IPS DF 6.9 (cell line): Measurements from ENCODE around the gene AHDC1.
A peak's percentile ranks its signal among the peaks of the same experiment; 100 is the strongest.

Source experiments
- DNase-seq: peaks from one replicate; pipeline ENCODE4 v3.0.0-alpha.2; 2013; ENCODE audit warnings: low read depth, low spot score
- H3K27ac ChIP-seq: one replicate; pipeline ENCODE4 v1.5.1; 2013; ENCODE audit warnings: low read length, control low read depth
- H3K27me3 ChIP-seq: 2 replicates; pipeline ENCODE4 v1.6.1; 2013; ENCODE audit warnings: mild to moderate bottlenecking, low read length; ENCODE audit not compliant: control insufficient read depth, insufficient read depth
- H3K36me3 ChIP-seq: 2 replicates; pipeline ENCODE4 v1.6.1; 2013; ENCODE audit warnings: low read length; ENCODE audit not compliant: control insufficient read depth, insufficient read depth
- H3K4me1 ChIP-seq: 2 replicates; pipeline ENCODE4 v1.6.1; 2013; ENCODE audit warnings: low read length; ENCODE audit not compliant: control insufficient read depth, insufficient read depth
- H3K4me3 ChIP-seq: 2 replicates; pipeline ENCODE4 v1.5.1; 2013; ENCODE audit warnings: mild to moderate bottlenecking, low read length
- H3K9me3 ChIP-seq: 2 replicates; pipeline ENCODE4 v1.6.1; 2013; ENCODE audit warnings: low read length, inconsistent platforms; ENCODE audit not compliant: control insufficient read depth, insufficient read depth
- WGBS: extraction: QIAGEN DNeasy Blood & Tissue Kit; methylation state at CpG from one replicate; pipeline ENCODE4 v1.1.7; 2013; ENCODE audit warnings: mixed read lengths, missing lambda C conversion rate; ENCODE audit not compliant: insufficient read length, insufficient coverage; 5-methylcytosine and 5-hydroxymethylcytosine counted together

Gene AHDC1

GRCh38 chr1:27574871-27575831, 28.8 kb downstream of the AHDC1 start:
- DNase-seq = no peak
- H3K27ac ChIP-seq = no peak overlapping the region
- H3K4me1 ChIP-seq = peaks cover 28% of the 10 kb centered on the region

GRCh38 chr1:27574001-27574781, 29.8 kb downstream of the AHDC1 start:
- Histone ChIP-seq H3K9me3 (no peaks in the 10 kb centered on the region), H3K4me3 (no peak overlapping the region), H3K4me1 (peaks cover 35% of the 10 kb centered on the region), H3K27ac (no peak overlapping the region), H3K27me3 (no peaks in the 10 kb centered on the region), H3K36me3 (no peaks in the 10 kb centered on the region)
- no CpG with 5 or more reads among the region's 8 CpGs for WGBS
- no peak for DNase-seq

More at GRCh38 chr1:27574871-27575831, 28.8 kb downstream of the AHDC1 start:
- Histone ChIP-seq H3K27me3 (no peaks in the 10 kb centered on the region), H3K36me3 (no peaks in the 10 kb centered on the region), H3K9me3 (no peaks in the 10 kb centered on the region), H3K4me3 (peak overlapping the region; percentile 53; the same call in 1 of the 2 replicates)
- WGBS = no CpG with 5 or more reads among the region's 83 CpGs

- no peaks in the 10 kb centered on the region for H3K27me3 ChIP-seq
- H3K4me3 ChIP-seq = no peak overlapping the region
- no peaks in the 10 kb centered on the region for H3K36me3 ChIP-seq
- peaks cover 41% of the 10 kb centered on the region for H3K4me1 ChIP-seq
- no peak for DNase-seq
- no peak overlapping the region for H3K27ac ChIP-seq
- no CpG with 5 or more reads among the region's 14 CpGs for WGBS
- H3K9me3 ChIP-seq = no peaks in the 10 kb centered on the region
Measured at GRCh38 chr1:27572679-27573426, 31.1 kb downstream of the AHDC1 start.

DNA sequence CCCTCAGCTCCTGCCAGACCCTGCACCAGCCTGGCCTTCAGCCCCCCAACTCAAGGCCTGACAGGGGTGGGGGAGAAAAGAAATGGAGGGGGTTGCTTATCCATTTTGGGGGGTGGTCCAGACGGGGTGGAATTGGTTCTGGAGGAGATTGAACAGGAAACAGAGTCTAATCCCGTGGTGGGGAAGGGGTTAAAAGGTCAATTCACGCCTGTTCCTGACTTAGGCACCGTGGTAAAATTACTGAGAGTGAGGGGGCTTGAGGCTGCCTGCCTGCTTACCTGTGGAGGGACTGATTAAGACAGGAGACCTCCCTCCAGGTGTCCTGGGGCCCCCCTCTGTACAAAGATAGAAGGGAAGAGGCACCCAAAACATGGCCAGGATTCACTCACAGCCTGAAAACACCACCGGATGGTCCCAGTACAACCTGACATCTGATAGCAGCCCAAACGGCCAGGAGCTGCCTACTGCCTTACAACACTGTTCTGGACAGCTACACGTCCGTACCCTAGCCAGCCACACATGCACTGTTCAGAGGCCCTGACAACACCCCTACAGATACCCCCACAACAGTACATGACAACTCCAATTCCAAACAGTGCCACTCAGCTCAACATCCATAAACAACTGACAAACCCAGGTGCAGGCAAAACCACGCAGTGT, 31.8 kb downstream of the AHDC1 start:
- H3K4me3 ChIP-seq = no peak overlapping the region
- no peaks in the 10 kb centered on the region for H3K36me3 ChIP-seq
- H3K27ac ChIP-seq = no peak overlapping the region
- H3K4me1 ChIP-seq = peaks cover 43% of the 10 kb centered on the region
- DNase-seq = no peak
- no CpG with 5 or more reads among the region's 9 CpGs for WGBS
- H3K27me3 ChIP-seq = no peaks in the 10 kb centered on the region
- no peaks in the 10 kb centered on the region for H3K9me3 ChIP-seq

- H3K4me1 ChIP-seq = peaks cover 44% of the 10 kb centered on the region
- no CpG with 5 or more reads among the region's 18 CpGs for WGBS
- no peak for DNase-seq
- H3K27ac ChIP-seq = peak overlapping the region; percentile 17
- H3K9me3 ChIP-seq = no peaks in the 10 kb centered on the region
- no peak overlapping the region for H3K4me3 ChIP-seq
- H3K36me3 ChIP-seq = no peaks in the 10 kb centered on the region
- no peaks in the 10 kb centered on the region for H3K27me3 ChIP-seq
Measured at GRCh38 chr1:27571439-27572018, 32.4 kb downstream of the AHDC1 start.

DNA sequence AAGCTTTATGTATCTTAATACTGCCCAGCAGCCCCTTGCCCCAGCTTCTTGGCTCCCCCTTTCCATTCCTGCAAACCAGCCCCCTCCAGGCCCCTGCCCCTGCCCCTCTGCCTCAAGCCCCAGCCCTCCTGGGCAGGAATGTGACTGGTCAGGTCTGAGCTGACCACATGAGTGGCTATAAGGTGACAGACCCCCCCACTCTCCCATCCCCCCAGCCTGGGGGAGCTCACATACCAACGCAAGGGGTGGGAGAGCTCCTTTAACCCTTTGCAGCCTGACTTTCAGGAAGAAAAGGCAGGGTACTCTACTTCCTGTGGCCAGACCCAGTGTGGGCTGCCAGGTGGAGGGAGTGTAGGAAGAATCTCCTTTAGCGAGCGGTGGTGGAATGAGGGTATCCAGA, 33.2 kb downstream of the AHDC1 start:
- peaks cover 44% of the 10 kb centered on the region for H3K4me1 ChIP-seq
- H3K36me3 ChIP-seq = no peaks in the 10 kb centered on the region
- H3K27me3 ChIP-seq = no peaks in the 10 kb centered on the region
- no peak overlapping the region for H3K4me3 ChIP-seq
- DNase-seq = no peak
- peak overlapping the region; percentile 19 for H3K27ac ChIP-seq
- H3K9me3 ChIP-seq = no peaks in the 10 kb centered on the region
- no CpG with 5 or more reads among the region's 3 CpGs for WGBS

DNA sequence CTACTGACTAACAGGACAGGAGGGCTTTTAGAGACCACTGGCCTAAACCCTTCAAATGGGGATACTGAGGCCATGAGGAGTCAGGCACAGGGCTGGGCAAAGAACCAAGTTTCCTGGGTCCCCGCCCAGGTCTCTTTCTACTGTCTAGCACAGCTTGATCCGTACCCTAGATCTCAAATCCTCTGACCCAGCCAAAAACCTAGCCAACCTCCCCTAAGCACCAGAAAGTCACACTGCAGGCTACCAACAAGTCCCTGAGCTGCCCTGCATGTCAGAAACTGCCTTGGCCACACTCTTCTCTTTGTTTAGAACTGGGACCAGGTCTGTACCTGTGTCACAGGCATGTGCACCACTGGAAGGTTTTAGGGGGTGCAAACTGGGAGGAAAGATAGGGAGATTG, 33.6 kb downstream of the AHDC1 start:
- no CpG with 5 or more reads among the region's 2 CpGs for WGBS
- no peak overlapping the region for H3K4me3 ChIP-seq
- H3K27me3 ChIP-seq = no peaks in the 10 kb centered on the region
- H3K36me3 ChIP-seq = no peaks in the 10 kb centered on the region
- H3K9me3 ChIP-seq = no peaks in the 10 kb centered on the region
- H3K4me1 ChIP-seq = peaks cover 44% of the 10 kb centered on the region
- peak overlapping the region; percentile 19 for H3K27ac ChIP-seq
- no peak for DNase-seq

- H3K4me1 ChIP-seq = peaks cover 44% of the 10 kb centered on the region
- no peaks in the 10 kb centered on the region for H3K27me3 ChIP-seq
- WGBS = no CpG with 5 or more reads among the region's 14 CpGs
- no peaks in the 10 kb centered on the region for H3K36me3 ChIP-seq
- no peaks in the 10 kb centered on the region for H3K9me3 ChIP-seq
- no peak for DNase-seq
- H3K4me3 ChIP-seq = no peak overlapping the region
- H3K27ac ChIP-seq = no peak overlapping the region
Measured at GRCh38 chr1:27569506-27570291, 34.2 kb downstream of the AHDC1 start.

DNA sequence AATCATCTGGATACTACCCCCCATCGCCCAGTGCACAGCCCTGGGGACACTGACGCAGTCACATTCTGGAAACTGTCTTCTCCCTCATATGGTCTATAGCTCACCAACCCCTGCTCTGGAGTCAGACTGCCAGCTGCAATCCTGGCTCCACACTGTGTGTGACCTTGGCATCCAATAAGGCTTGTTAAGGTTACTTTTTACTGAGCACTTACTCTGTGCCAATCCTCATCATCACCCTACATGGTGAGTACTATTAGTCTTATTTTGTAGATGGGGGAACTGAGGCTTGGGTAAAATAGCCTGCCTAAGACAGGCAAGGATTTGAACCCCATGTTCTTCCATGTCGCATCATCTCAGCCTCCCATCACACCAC, 34.9 kb downstream of the AHDC1 start:
- Histone ChIP-seq H3K36me3 (no peaks in the 10 kb centered on the region), H3K9me3 (no peaks in the 10 kb centered on the region), H3K27me3 (no peaks in the 10 kb centered on the region), H3K27ac (no peak overlapping the region), H3K4me3 (no peak overlapping the region), H3K4me1 (peaks cover 41% of the 10 kb centered on the region)
- no CpG with 5 or more reads among the region's 3 CpGs for WGBS
- no peak for DNase-seq
